ENCODE measurements around the gene KLRC4.
A peak's percentile ranks its signal among the peaks of the same experiment; 100 is the strongest.

The KLRC4 gene

GRCh38 chr12:10363914-10364814 lies 45.4 kb downstream of the KLRC4 start:
- no peak for TF ChIP-seq CTCF (IDR thresholded peaks at IDR 0.05; ENCODE audit: low read depth, low read length)
- H3K4me3 ChIP-seq (ENCODE audit: low read depth, low read length) = peak overlapping the region; percentile 56
- in situ Hi-C loops (cut with HindIII; ENCODE audit: low sequenced_read_pairs) = no loop called here
- peak; percentile 56 for DNase-seq (ENCODE audit: low read depth, low spot score)

GRCh38 chr12:10363658-10363913 lies 46.0 kb downstream of the KLRC4 start:
- in situ Hi-C loops (cut with HindIII; ENCODE audit: low sequenced_read_pairs) = no loop called here

GRCh38 chr12:10362828-10363657 lies 46.5 kb downstream of the KLRC4 start:
- TF ChIP-seq CTCF (IDR thresholded peaks at IDR 0.05; ENCODE audit: low read depth, low read length) = no peak
- no peak overlapping the region for H3K4me3 ChIP-seq (ENCODE audit: low read depth, low read length)
- in situ Hi-C loops (cut with HindIII; ENCODE audit: low sequenced_read_pairs) = no loop called here
- no peak for DNase-seq (ENCODE audit: low read depth, low spot score)

More at GRCh38 chr12:10363658-10363913, 46.0 kb downstream of the KLRC4 start:
- DNase-seq (ENCODE audit: low read depth, low spot score) = no peak
- no peak for TF ChIP-seq CTCF (IDR thresholded peaks at IDR 0.05; ENCODE audit: low read depth, low read length)
- H3K4me3 ChIP-seq (ENCODE audit: low read depth, low read length) = no peak overlapping the region

GRCh38 chr12:10362325-10362724 lies 47.2 kb downstream of the KLRC4 start:
- DNase-seq (ENCODE audit: low read depth, low spot score) = no peak
- in situ Hi-C loops (cut with HindIII; ENCODE audit: low sequenced_read_pairs) = no loop called here
- no peak overlapping the region for H3K4me3 ChIP-seq (ENCODE audit: low read depth, low read length)
- TF ChIP-seq CTCF (IDR thresholded peaks at IDR 0.05; ENCODE audit: low read depth, low read length) = no peak

- DNase-seq (ENCODE audit: low read depth, low spot score) = peak; percentile 61
- in situ Hi-C loops (cut with HindIII; ENCODE audit: low sequenced_read_pairs) = no loop called here
These were observed 47.9 kb downstream of the KLRC4 start for GRCh38 chr12:10361622-10362021.

GRCh38 chr12:10361084-10361483 lies 48.5 kb downstream of the KLRC4 start:
- in situ Hi-C loops (cut with HindIII; ENCODE audit: low sequenced_read_pairs) = no loop called here
- DNase-seq (ENCODE audit: low read depth, low spot score) = no peak
- no peak overlapping the region for H3K4me3 ChIP-seq (ENCODE audit: low read depth, low read length)
- TF ChIP-seq CTCF (IDR thresholded peaks at IDR 0.05; ENCODE audit: low read depth, low read length) = no peak

More at GRCh38 chr12:10361622-10362021, 47.9 kb downstream of the KLRC4 start:
- H3K4me3 ChIP-seq (ENCODE audit: low read depth, low read length) = no peak overlapping the region
- TF ChIP-seq CTCF (IDR thresholded peaks at IDR 0.05; ENCODE audit: low read depth, low read length) = no peak

All from astrocyte of the spinal cord (primary cell).